KOPT-K1 (cell line): Measurements from ENCODE around the gene KIAA0825.
"Not testable (repeated sequence)": the region's sequence is repeated elsewhere in the genome, so short reads cannot be mapped to it uniquely, and the experiment has no call there.

Source experiments
- H3K27ac ChIP-seq: fragments of 200-600 bp; sonication (generic); 2 replicates; pipeline ENCODE4 v1.5.1; 2016; ENCODE audit warnings: antibody characterized with exemption, mild to moderate bottlenecking, low read depth, low read length; ENCODE audit not compliant: poor library complexity, severe bottlenecking
- H3K36me3 ChIP-seq: fragments of 200-600 bp; sonication (generic); 2 replicates; pipeline ENCODE4 v1.5.1; 2017; ENCODE audit warnings: antibody characterized with exemption, mild to moderate bottlenecking, low read length, moderate library complexity; ENCODE audit not compliant: insufficient read depth
- H3K9me3 ChIP-seq: fragments of 200-600 bp; sonication (generic); 2 replicates; pipeline ENCODE4 v1.5.1; 2017; ENCODE audit warnings: antibody characterized with exemption, low read length, mild to moderate bottlenecking; ENCODE audit not compliant: insufficient read depth, poor library complexity, severe bottlenecking

KIAA0825 gene

DNA sequence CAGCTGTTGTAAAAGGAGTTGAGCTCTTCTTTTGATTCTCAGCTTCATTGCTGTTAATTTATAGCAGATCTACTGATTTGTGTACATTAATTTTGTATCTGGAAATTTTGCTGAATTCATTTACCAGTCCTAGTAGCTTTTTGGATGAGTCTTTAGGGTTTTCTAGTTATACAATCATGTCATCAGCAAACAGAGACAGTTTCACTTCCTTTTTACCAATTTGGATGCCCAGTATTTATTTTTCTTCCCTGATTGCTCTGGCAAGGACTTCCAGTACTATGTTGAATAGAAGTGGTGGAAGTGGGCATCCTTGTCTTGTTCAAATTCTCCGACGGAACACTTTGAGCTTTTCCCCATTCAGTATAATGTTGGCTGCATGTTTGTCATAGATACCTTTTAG, 478.1 kb downstream of the KIAA0825 start:
- peaks cover 4% of the 10 kb centered on the region for H3K9me3 ChIP-seq
- no peak overlapping the region for H3K27ac ChIP-seq
- H3K36me3 ChIP-seq = no peaks in the 10 kb centered on the region

DNA sequence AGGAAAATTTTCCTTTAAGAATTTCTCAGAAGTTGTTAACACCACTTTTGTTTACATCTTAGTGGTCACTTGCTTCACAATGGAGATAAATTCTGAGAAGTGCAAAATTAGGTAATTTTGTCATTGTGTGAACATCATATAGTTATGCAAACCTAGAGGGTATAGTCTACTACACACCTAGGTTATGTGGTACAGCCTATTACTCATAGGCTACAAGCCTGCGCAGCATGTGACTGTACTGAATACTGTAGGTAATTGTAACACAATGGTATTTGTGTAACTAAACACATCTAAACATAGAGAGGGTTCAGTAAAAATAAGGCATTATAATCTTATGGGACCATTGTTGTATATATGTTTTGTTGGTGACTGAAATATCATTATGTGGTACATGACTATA, 488.3 kb downstream of the KIAA0825 start:
- Histone ChIP-seq H3K36me3 (no peaks in the 10 kb centered on the region), H3K9me3 (no peaks in the 10 kb centered on the region), H3K27ac (no peak overlapping the region)

DNA sequence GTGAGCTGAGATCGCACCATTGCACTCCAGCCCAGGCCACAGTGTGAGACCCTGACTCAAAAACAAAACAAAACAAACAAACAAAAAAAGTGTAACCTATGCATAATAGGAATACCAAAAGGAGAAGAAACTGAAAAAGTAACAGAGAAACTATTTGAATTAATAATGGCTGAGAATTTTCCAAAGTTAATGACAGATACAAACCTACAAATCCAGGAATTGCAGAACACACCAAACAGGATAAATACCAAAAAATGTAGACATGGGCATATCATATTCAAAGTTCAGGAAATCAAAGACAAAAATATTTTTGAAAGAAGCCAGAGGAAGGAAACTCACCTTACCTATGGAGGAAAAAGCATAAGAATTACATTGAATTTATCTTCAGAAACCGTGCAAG, 493.3 kb downstream of the KIAA0825 start:
- no peak overlapping the region for H3K27ac ChIP-seq
- no peaks in the 10 kb centered on the region for H3K9me3 ChIP-seq
- no peaks in the 10 kb centered on the region for H3K36me3 ChIP-seq

DNA sequence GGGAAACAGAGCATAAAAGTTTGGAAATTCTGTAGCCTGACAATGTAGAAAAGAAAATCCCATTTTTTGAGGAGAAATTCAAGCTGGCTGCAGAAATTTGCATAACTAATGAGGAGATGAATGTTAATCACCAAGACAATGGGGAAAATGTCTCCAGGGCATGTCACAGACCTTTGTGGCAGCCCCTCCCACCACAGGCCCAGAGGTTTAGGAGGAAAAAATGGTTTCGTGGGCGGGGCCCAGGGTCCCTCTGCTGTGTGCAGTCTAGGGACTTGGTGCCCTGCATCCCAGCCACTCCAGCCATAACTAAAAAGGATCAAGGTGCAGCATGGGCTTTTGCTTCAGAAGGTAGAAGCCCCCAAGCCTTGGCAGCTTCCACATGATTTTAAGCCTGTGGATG, 502.1 kb downstream of the KIAA0825 start:
- not testable (repeated sequence) for H3K36me3 ChIP-seq, H3K27ac ChIP-seq
- peaks cover 24% of the 10 kb centered on the region for H3K9me3 ChIP-seq

DNA sequence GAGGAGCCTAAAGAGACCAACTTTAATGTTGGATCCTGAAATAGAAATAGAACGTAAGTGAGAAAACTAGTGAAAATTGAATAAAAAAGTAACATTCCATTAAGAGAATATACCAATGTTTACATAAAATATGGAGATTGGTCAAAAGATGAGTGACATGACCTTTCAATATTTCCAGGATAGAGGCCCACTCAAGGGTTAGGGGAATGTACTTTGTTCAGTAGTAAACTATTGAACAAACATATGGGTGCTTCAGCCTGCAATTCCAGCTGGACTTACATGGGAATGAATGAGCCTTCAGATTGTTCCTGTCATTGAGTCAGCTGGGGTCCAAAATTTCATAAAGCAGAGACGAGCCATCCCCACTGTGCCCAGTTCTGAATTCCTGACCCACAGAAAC, 505.3 kb downstream of the KIAA0825 start:
- Histone ChIP-seq H3K36me3 (no peaks in the 10 kb centered on the region), H3K9me3 (peaks cover 24% of the 10 kb centered on the region), H3K27ac (no peak overlapping the region)

DNA sequence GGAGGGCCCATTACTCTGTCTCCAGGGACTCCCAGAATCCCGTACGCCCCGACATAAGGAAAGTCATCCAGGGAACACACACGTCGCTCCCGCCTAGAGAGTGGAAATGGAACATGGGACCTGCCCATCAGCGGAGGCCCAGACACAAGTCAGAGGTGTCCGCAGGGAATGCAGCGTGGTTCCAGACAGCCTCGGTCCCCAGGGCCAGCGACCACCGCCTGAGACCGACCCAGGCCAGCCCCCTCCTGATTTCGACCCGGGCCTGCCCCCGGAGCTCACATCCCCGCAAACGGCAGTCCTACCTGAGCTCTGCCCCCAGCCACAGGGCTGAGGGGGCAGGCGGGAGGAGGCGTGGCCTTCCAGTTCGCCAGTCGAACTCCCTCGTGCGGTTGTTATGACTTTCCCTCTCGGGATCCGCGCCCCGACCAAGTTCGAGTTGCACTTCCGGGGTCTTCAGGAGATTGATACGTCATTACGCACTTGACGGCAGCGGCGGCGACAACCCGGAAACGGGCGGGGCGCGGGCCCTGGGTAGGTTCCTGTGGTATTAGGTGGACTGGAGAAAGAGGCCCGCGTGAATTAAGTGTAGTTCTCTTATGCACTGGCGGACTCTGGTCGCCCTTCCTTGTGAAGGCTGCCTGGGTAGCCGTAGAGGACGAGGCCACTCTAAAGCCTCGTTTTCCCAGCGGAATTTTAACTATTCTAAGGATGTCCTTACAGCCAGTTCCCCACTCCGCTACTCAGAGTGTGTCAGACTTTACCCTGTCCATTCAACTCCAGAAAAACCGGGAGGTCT, 507.0 kb downstream of the KIAA0825 start:
- Histone ChIP-seq H3K9me3 (peaks cover 15% of the 10 kb centered on the region), H3K27ac (peak overlapping the region; percentile 74), H3K36me3 (no peaks in the 10 kb centered on the region; the same call in 1 of the 2 replicates)

DNA sequence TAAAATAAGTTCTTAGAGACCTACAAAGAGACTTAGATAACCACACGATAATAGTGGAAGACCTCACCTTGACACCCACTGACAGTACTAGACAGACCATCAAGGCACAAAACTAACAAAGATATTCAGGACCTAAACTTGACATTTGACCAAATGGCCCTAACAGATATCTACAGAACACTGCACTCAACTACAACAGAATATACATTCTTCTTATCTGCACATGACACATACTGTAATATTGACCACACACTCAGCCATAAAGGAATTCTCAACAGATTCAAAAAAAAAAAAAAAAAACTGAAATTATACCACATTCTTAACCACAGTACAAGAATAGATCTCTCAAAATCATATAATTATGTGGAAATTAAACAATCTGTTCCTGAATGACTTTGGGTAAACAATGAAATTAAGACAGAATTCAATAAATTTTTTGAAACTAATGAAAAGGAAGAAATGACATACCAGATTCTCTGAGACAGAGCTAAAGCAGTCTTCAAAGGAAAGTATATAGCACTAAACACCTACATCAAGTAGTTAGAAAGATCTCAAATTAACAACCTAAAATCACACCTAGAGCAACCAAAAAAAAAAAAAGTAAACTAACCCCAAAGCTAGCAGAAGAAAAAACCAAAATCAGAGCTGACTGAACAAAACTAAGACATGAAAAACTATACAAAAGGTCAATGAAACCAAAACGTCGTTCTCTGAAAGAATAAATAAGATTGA, 514.7 kb downstream of the KIAA0825 start:
- Histone ChIP-seq H3K27ac (no peak overlapping the region), H3K9me3 (peaks cover 56% of the 10 kb centered on the region), H3K36me3 (peaks cover 12% of the 10 kb centered on the region; the same call in 1 of the 2 replicates)
